Neuronal stem cell (in vitro differentiated cells): Measurements from ENCODE around the gene SLC8A1.

Experiments used
- DNase-seq: peaks from one replicate; pipeline ENCODE4 v3.0.0-alpha.2; 2013; ENCODE audit warnings: low spot score
- H2AFZ ChIP-seq: one replicate; pipeline ENCODE4 v1.6.1; 2013; ENCODE audit warnings: mild to moderate bottlenecking, low read length, inconsistent platforms
- H2AK5ac ChIP-seq: 2 replicates; pipeline ENCODE4 v1.6.1; 2013; ENCODE audit warnings: low read depth, mild to moderate bottlenecking, inconsistent platforms, low read length, moderate library complexity, mixed read lengths
- H2BK120ac ChIP-seq: 2 replicates; pipeline ENCODE4 v1.6.1; 2013; ENCODE audit warnings: low read depth, mild to moderate bottlenecking, inconsistent platforms, low read length, moderate library complexity, mixed read lengths
- H2BK12ac ChIP-seq: one replicate; pipeline ENCODE4 v1.6.1; 2013; ENCODE audit warnings: low read length, inconsistent platforms
- H2BK15ac ChIP-seq: 2 replicates; pipeline ENCODE4 v1.6.1; 2013; ENCODE audit warnings: mild to moderate bottlenecking, low read length, inconsistent platforms, mixed read lengths
- H2BK5ac ChIP-seq: one replicate; pipeline ENCODE4 v1.6.1; 2013; ENCODE audit warnings: inconsistent platforms, mild to moderate bottlenecking, low read length, moderate library complexity
- H3K14ac ChIP-seq: one replicate; pipeline ENCODE4 v1.6.1; 2013; ENCODE audit warnings: low read length, inconsistent platforms
- H3K18ac ChIP-seq: 2 replicates; pipeline ENCODE4 v1.6.1; 2013; ENCODE audit warnings: low read length, inconsistent platforms
- H3K23ac ChIP-seq: 2 replicates; pipeline ENCODE4 v1.6.1; 2013; ENCODE audit warnings: low read depth, mild to moderate bottlenecking, mixed read lengths, low read length, inconsistent platforms; ENCODE audit not compliant: poor library complexity
- H3K27ac ChIP-seq: replicated peaks from 3 replicates; pipeline ENCODE4 v1.5.1; 2013; ENCODE audit warnings: low read length, inconsistent platforms
- H3K27me3 ChIP-seq, 3 experiments: 2 replicates each; pipeline ENCODE4 v1.6.1; 2013; ENCODE audit warnings: low read length in 3 of 3, mild to moderate bottlenecking in 2 of 3, inconsistent platforms in 1 of 3, low read depth in 1 of 3, mixed read lengths in 1 of 3, moderate library complexity in 1 of 3; ENCODE audit not compliant: control insufficient read depth in 3 of 3, insufficient read depth in 3 of 3
- H3K36me3 ChIP-seq, 2 donors: replicated peaks in 1 of 2; 2 replicates each; pipeline ENCODE4 v1.6.1; 2013; ENCODE audit warnings: low read length in 2 of 2; ENCODE audit not compliant: control insufficient read depth in 2 of 2, insufficient read depth in 2 of 2
- H3K4ac ChIP-seq: 2 replicates; pipeline ENCODE4 v1.6.1; 2013; ENCODE audit warnings: inconsistent platforms, mild to moderate bottlenecking, low read length, moderate library complexity
- H3K4me1 ChIP-seq, 2 donors: 1 replicate in 1 of 2; 2 replicates in 1 of 2; pipeline ENCODE4 v1.6.1; 2013; ENCODE audit warnings: low read length in 2 of 2, low read depth in 1 of 2; ENCODE audit not compliant: control insufficient read depth in 2 of 2, insufficient read depth in 1 of 2
- H3K4me2 ChIP-seq: one replicate; pipeline ENCODE4 v1.6.1; 2013; ENCODE audit warnings: mild to moderate bottlenecking, low read length, inconsistent platforms; ENCODE audit not compliant: insufficient read depth, poor library complexity, severe bottlenecking
- H3K4me3 ChIP-seq, 2 donors: 2 replicates each; pipeline ENCODE4 v1.5.1; 2013; ENCODE audit warnings: low read length in 2 of 2, mild to moderate bottlenecking in 2 of 2, inconsistent platforms in 1 of 2, moderate library complexity in 1 of 2
- H3K79me1 ChIP-seq: one replicate; pipeline ENCODE4 v1.6.1; 2013; ENCODE audit warnings: low read depth, mild to moderate bottlenecking, inconsistent platforms, low read length, moderate library complexity
- H3K9ac ChIP-seq: one replicate; pipeline ENCODE4 v1.6.1; 2013; ENCODE audit warnings: mild to moderate bottlenecking, low read depth, low read length, inconsistent platforms; ENCODE audit not compliant: poor library complexity
- H3K9me3 ChIP-seq, 2 donors: replicated peaks in 1 of 2; 2 replicates each; pipeline versions ENCODE3 to v1.6.1; 2013; ENCODE audit warnings: low read length in 2 of 2, mild to moderate bottlenecking in 2 of 2, inconsistent platforms in 1 of 2, low read depth in 1 of 2, mixed read lengths in 1 of 2, moderate library complexity in 1 of 2; ENCODE audit not compliant: control insufficient read depth in 2 of 2, insufficient read depth in 1 of 2
- H4K8ac ChIP-seq: one replicate; pipeline ENCODE4 v1.6.1; 2013; ENCODE audit warnings: low read depth, mild to moderate bottlenecking, inconsistent platforms, low read length, moderate library complexity
- H4K91ac ChIP-seq: one replicate; pipeline ENCODE4 v1.6.1; 2013; ENCODE audit warnings: low read length, low read depth, mild to moderate bottlenecking, inconsistent platforms; ENCODE audit not compliant: poor library complexity
- WGBS, 2 donors: extraction: QIAGEN DNeasy Blood & Tissue Kit; methylation state at CpG; one replicate each; pipeline ENCODE4 v1.1.7; 2013; ENCODE audit warnings: missing lambda C conversion rate in 2 of 2, mixed read lengths in 1 of 2; ENCODE audit not compliant: insufficient read length in 2 of 2, insufficient replicate concordance in 1 of 2; ENCODE audit errors: extremely low coverage in 2 of 2; 5-methylcytosine and 5-hydroxymethylcytosine counted together

SLC8A1 gene

DNA sequence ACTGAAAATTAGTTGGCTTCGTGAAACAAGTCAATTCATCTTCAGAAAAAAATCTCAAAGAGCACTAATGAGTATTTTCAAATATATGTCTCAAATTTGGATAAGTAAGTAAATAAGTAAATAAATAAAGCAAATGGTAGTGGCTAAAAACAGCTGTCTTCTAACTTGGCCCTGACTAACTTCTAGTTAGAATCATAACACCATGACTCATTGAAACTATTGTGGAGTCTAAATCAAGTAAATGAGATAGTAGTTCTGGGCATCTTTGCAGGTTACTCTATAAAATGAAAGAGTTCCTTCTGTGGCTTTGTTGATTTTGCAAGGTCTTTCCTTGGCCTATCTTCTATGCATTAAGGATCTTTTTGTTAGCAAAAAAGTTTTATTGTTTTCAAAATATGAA is 110.7 kb downstream of the SLC8A1 start:
- Histone ChIP-seq H3K4me2 (no peak overlapping the region), H3K4me3 (no peak overlapping the region), H2AK5ac (no peak overlapping the region), H3K14ac (no peak overlapping the region), H4K8ac (no peak overlapping the region), H3K27ac (no peak overlapping the region), H2BK12ac (no peak overlapping the region), H2BK5ac (no peak overlapping the region), H3K4me1 (no peaks in the 10 kb centered on the region), H3K4ac (no peak overlapping the region), H4K91ac (no peak overlapping the region), H2BK120ac (no peak overlapping the region), H3K23ac (no peak overlapping the region), H2BK15ac (no peak overlapping the region), H3K18ac (no peak overlapping the region), H2AFZ (no peak overlapping the region), H3K36me3 (no peaks in the 10 kb centered on the region), H3K27me3 (no peaks in the 10 kb centered on the region), H3K9ac (no peak overlapping the region), H3K9me3 (no peaks in the 10 kb centered on the region), H3K79me1 (no peaks in the 10 kb centered on the region)
- WGBS, 2 donors: no CpG with 5 or more reads among the region's 1 CpG
- no peak for DNase-seq

DNA sequence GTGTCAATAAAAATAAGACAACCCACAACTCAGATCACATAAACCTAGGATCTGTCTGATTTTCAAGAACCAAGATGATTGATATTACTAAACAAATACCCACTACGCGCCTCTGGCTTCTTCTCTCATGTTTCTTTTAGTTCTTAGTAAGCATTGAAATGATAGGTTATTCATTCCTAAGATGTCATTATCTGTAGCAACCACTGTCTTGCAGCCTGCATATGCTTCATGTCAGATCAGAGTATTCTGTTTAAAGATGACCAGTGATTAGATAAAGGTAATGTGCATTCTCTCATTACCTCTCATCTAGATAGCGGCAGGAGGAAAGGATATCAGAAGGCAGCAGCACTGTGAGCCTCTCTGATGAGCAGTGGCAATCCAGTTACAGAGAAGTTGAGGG is 112.9 kb downstream of the SLC8A1 start:
- H2BK12ac ChIP-seq: no peak overlapping the region
- H4K8ac ChIP-seq: no peak overlapping the region
- no peak overlapping the region for H3K4me2 ChIP-seq
- DNase-seq: no peak
- no peak overlapping the region for H3K27ac ChIP-seq
- no peak overlapping the region for H3K18ac ChIP-seq
- no peak overlapping the region for H3K4me3 ChIP-seq
- no peaks in the 10 kb centered on the region for H3K36me3 ChIP-seq
- H4K91ac ChIP-seq: no peak overlapping the region
- H3K9me3 ChIP-seq: no peaks in the 10 kb centered on the region
- H3K4me1 ChIP-seq: no peaks in the 10 kb centered on the region
- no peaks in the 10 kb centered on the region for H3K27me3 ChIP-seq
- H3K4ac ChIP-seq: no peak overlapping the region
- H3K23ac ChIP-seq: no peak overlapping the region
- no peak overlapping the region for H2AK5ac ChIP-seq
- H3K14ac ChIP-seq: no peak overlapping the region
- no peak overlapping the region for H3K9ac ChIP-seq
- no peaks in the 10 kb centered on the region for H3K79me1 ChIP-seq
- H2BK15ac ChIP-seq: no peak overlapping the region
- WGBS, 2 donors: no CpG with 5 or more reads among the region's 3 CpGs
- no peak overlapping the region for H2BK120ac ChIP-seq
- no peak overlapping the region for H2AFZ ChIP-seq
- no peak overlapping the region for H2BK5ac ChIP-seq

DNA sequence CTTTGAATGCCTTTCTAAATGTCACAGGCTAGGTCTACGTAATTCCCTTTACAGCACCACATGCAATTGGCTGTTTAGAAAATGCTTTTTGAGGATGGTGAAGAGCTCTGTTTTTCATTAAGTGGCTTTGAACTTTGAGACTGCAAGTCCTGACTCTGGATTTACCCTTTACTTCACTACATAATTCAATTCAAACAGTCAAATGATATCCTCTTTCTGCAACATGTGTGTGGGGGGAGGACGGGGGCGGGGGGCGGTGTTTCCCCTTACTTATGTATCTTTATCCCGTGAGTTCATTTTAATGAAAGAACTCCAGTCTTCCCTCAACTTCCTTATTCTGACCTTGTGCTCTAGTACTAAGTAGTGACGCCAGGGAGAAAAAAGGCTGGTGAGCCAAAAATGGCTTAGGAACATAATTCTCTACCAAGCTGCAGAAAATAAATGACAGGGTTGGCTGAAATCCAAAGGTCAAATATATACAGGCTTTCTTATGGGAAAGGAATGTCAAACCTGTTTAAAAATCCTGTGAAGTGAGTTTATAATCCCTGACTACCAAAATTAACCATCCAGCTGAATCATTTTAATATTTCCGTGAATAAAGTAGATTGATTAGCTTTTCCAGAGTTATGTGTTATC is 119.6 kb downstream of the SLC8A1 start:
- no peaks in the 10 kb centered on the region for H3K27me3 ChIP-seq
- no peak overlapping the region for H3K27ac ChIP-seq
- no CpG with 5 or more reads among the region's 7 CpGs for whole genome bisulfite sequencing, 2 donors
- no peak overlapping the region for H3K4me3 ChIP-seq
- no peak overlapping the region for H2AFZ ChIP-seq
- H3K9ac ChIP-seq: no peak overlapping the region
- no peaks in the 10 kb centered on the region for H3K36me3 ChIP-seq
- H3K18ac ChIP-seq: no peak overlapping the region
- H2BK5ac ChIP-seq: no peak overlapping the region
- H3K4me1 ChIP-seq: no peaks in the 10 kb centered on the region
- H2BK12ac ChIP-seq: no peak overlapping the region
- H3K4ac ChIP-seq: no peak overlapping the region
- no peak overlapping the region for H3K14ac ChIP-seq
- DNase-seq: no peak
- H2AK5ac ChIP-seq: no peak overlapping the region
- H2BK15ac ChIP-seq: no peak overlapping the region
- H4K91ac ChIP-seq: no peak overlapping the region
- H3K79me1 ChIP-seq: no peaks in the 10 kb centered on the region
- H3K23ac ChIP-seq: no peak overlapping the region
- H3K4me2 ChIP-seq: no peak overlapping the region
- no peak overlapping the region for H2BK120ac ChIP-seq
- H3K9me3 ChIP-seq: no peaks in the 10 kb centered on the region
- H4K8ac ChIP-seq: no peak overlapping the region

DNA sequence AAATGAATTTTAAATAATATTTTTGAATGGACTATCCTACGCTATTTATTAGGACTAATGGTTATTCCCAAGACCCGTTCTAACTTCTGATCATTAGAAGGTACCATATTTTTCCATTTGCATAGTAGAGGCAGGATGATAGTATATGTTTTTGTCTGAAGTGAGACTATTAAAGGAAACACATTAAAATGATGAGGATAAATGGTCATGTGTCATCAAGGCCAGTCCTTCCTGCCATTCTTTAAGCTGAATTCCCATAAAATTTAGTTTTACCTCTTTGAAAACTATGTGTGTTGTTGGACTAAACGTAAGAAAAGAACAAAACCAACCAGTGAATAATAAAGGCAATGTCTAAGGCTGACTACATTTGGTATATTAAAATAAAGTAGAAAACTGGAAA is 121.8 kb downstream of the SLC8A1 start:
- H4K91ac ChIP-seq: no peak overlapping the region
- H3K27ac ChIP-seq: no peak overlapping the region
- H2BK120ac ChIP-seq: no peak overlapping the region
- H3K4me1 ChIP-seq: no peaks in the 10 kb centered on the region
- no peak overlapping the region for H2BK5ac ChIP-seq
- no peak overlapping the region for H2AFZ ChIP-seq
- no peak overlapping the region for H3K4me3 ChIP-seq
- H3K4ac ChIP-seq: no peak overlapping the region
- no peaks in the 10 kb centered on the region for H3K79me1 ChIP-seq
- H4K8ac ChIP-seq: no peak overlapping the region
- no peak for DNase-seq
- no peak overlapping the region for H3K23ac ChIP-seq
- no peak overlapping the region for H2BK12ac ChIP-seq
- H2BK15ac ChIP-seq: no peak overlapping the region
- no peak overlapping the region for H3K4me2 ChIP-seq
- no peaks in the 10 kb centered on the region for H3K9me3 ChIP-seq
- H3K27me3 ChIP-seq: no peaks in the 10 kb centered on the region
- no peak overlapping the region for H3K18ac ChIP-seq
- H3K36me3 ChIP-seq: no peaks in the 10 kb centered on the region
- no peak overlapping the region for H2AK5ac ChIP-seq
- no peak overlapping the region for H3K9ac ChIP-seq
- WGBS, 2 donors: no CpG with 5 or more reads among the region's 3 CpGs
- no peak overlapping the region for H3K14ac ChIP-seq
